HepG2 (cell line): ENCODE data around the gene LENEP. TPM values are rescaled to one million over a fixed set of nuclear protein-coding genes. Genes with fewer than 3 reads are reported as not detected.

Source experiments
- ATAC-seq: fragments of 200-7000 bp; cut with Tn5 transposase; 3 replicates; pipeline ENCODE4 v1.9.1; 2020; ENCODE audit warnings: mild to moderate bottlenecking, moderate library complexity
- BruUV-seq: library from RNA; stranded (reverse); fragments of 400-500 nt; replicated peaks from 2 replicates; lab custom pipeline; 2021; lab: Mats Ljungman, UMichigan
- CTCF ChIA-PET: fragments of 300-600 bp; formaldehyde crosslinking; extraction: SDS; loops from one replicate; lab custom pipeline; 2021; ENCODE audit warnings: low total read pairs, inconsistent platforms, low intra/inter-chr PET ratio; lab: Yijun Ruan, JAX
- POLR2A ChIA-PET: fragments of 350-600 bp; sonication (Branson Sonifier 250); formaldehyde crosslinking; loops from one replicate; lab custom pipeline; 2020; ENCODE audit warnings: antibody characterized with exemption, inconsistent platforms; lab: Yijun Ruan, JAX
- DNase-seq: peaks from one replicate; pipeline ENCODE4 v3.0.0-alpha.2; 2015; ENCODE audit warnings: low spot score
- FAIRE-seq: peaks from 3 replicates; lab custom pipeline; 2011; peaks lifted over from hg19 to GRCh38; lab: Jason Lieb, UNC
- H2AFZ ChIP-seq: one replicate; pipeline ENCODE4 v1.6.1; 2011; ENCODE audit warnings: low read length, inconsistent platforms
- H3K27ac ChIP-seq: fragments of 300-600 bp; 3 replicates; pipeline ENCODE4 v1.8.0; 2011; ENCODE audit warnings: mixed run types, mild to moderate bottlenecking, mixed read lengths, low read length, inconsistent platforms; ENCODE audit not compliant: insufficient read depth; ENCODE audit errors: extremely low read length
- H3K27me3 ChIP-seq, 2 experiments: fragments of 200-600 bp in 1 of 2; 2 replicates in 1 of 2; 3 replicates in 1 of 2; pipeline versions ENCODE4 v1.6.0 to v1.8.0; 2011; ENCODE audit warnings: low read length in 2 of 2, mild to moderate bottlenecking in 2 of 2, moderate library complexity in 2 of 2, inconsistent platforms in 1 of 2; ENCODE audit not compliant: insufficient read depth in 2 of 2, control insufficient read depth in 1 of 2
- H3K36me3 ChIP-seq, 2 experiments: fragments of 200-600 bp in 1 of 2; replicated peaks in 1 of 2; 2 replicates in 1 of 2; 3 replicates in 1 of 2; pipeline versions ENCODE4 v1.5.1 to v1.8.0; 2011; ENCODE audit warnings: low read length in 2 of 2, inconsistent platforms in 1 of 2; ENCODE audit not compliant: insufficient read depth in 2 of 2, control insufficient read depth in 1 of 2
- H3K4me1 ChIP-seq: 2 replicates; pipeline ENCODE4 v1.5.1; 2012; ENCODE audit warnings: low read length, inconsistent platforms; ENCODE audit not compliant: insufficient read depth
- H3K4me2 ChIP-seq: 2 replicates; pipeline ENCODE4 v1.6.0; 2011; ENCODE audit warnings: low read depth, low read length, inconsistent platforms
- H3K4me3 ChIP-seq, 3 experiments: fragments of 200-600 bp in 1 of 3; sonication (generic), shearing (Covaris generic) in 1 of 3; replicated peaks in 1 of 3; 2 replicates each; pipeline ENCODE4 v1.5.1; 2011 to 2016; ENCODE audit warnings: low read length in 3 of 3, inconsistent platforms in 2 of 3, low read depth in 2 of 3, mild to moderate bottlenecking in 2 of 3, control low read depth in 1 of 3, mixed read lengths in 1 of 3; ENCODE audit not compliant: insufficient read depth in 1 of 3
- H3K79me2 ChIP-seq: one replicate; pipeline ENCODE4 v1.6.1; 2011; ENCODE audit warnings: low read length, inconsistent platforms; ENCODE audit not compliant: insufficient read depth
- H3K9ac ChIP-seq: 2 replicates; pipeline ENCODE4 v1.6.0; 2011; ENCODE audit warnings: mild to moderate bottlenecking, low read depth, low read length, inconsistent platforms; ENCODE audit not compliant: insufficient read depth
- H3K9me3 ChIP-seq: 2 replicates; pipeline ENCODE4 v1.5.1; 2012; ENCODE audit warnings: mild to moderate bottlenecking, low read length
- H4K20me1 ChIP-seq: 2 replicates; pipeline ENCODE4 v1.6.0; 2011; ENCODE audit warnings: inconsistent platforms, mild to moderate bottlenecking, low read length, moderate library complexity; ENCODE audit not compliant: insufficient read depth
- GATAD1 ChIP-seq: IDR thresholded peaks from 2 replicates; pipeline ENCODE4 v1.6.1; 2016; ENCODE audit warnings: missing genetic modification reagents, missing compliant biosample characterization
- GMEB1 ChIP-seq: sonication (generic); formaldehyde crosslinking; IDR thresholded peaks from 2 replicates; pipeline ENCODE4 v1.5.1; 2020; ENCODE audit warnings: missing genetic modification reagents, mild to moderate bottlenecking, borderline replicate concordance
- POLR2G ChIP-seq: fragments of 200-400 bp; formaldehyde crosslinking; IDR thresholded peaks from 2 replicates; pipeline ENCODE4 v1.6.1; 2018; ENCODE audit warnings: mild to moderate bottlenecking, low read depth, low read length, moderate library complexity
- UBTF ChIP-seq: sonication (generic); formaldehyde crosslinking; IDR thresholded peaks from 2 replicates; pipeline ENCODE4 v1.4.0; 2020; ENCODE audit warnings: mild to moderate bottlenecking, missing genetic modification reagents
- ZNF609 ChIP-seq: sonication (generic); formaldehyde crosslinking; IDR thresholded peaks from 2 replicates; pipeline ENCODE4 v1.4.0; 2020; ENCODE audit warnings: mild to moderate bottlenecking, missing genetic modification reagents, borderline replicate concordance
- ZNF704 ChIP-seq: sonication (generic); formaldehyde crosslinking; IDR thresholded peaks from 2 replicates; pipeline ENCODE4 v1.8.1; 2023; ENCODE audit warnings: mild to moderate bottlenecking, inconsistent platforms, moderate library complexity, missing genetic modification reagents, borderline replicate concordance
- WGBS: methylation state at CpG from one replicate; pipeline ENCODE4 v1.1.6; 2017; ENCODE audit warnings: low lambda C conversion rate; 5-methylcytosine and 5-hydroxymethylcytosine counted together
- in situ Hi-C: cut with HindIII; loops from 2 replicates; pipeline ENCODE4 v1.10.0; 2017; ENCODE audit warnings: low pct_unique_long_range_greater_than_20kb; ENCODE audit not compliant: extremely low pct_ligation_motif_present
- intact Hi-C: fragments of 100-400 bp; cut with micrococcal nuclease; formaldehyde crosslinking; loops from one replicate; pipeline ENCODE4 v1.10.0; 2022; ENCODE audit not compliant: unreplicated experiment
- polyA plus RNA-seq, 8 experiments: library from polyadenylated mRNA; depleted of rRNA in 3 of 8; stranded (reverse) in 7 of 8; unstranded in 1 of 8; fragments of >200 nt; fragmentation: Illumina TruSeq in 4 of 8; extraction: Trizol in 4 of 8; gene quantifications; 2 replicates each; pipeline versions ENCODE4 v1.2.1 to v1.2.3, GENCODE V29; 2011 to 2016; ENCODE audit warnings: low read depth in 4 of 8, missing spikeins in 1 of 8, mixed read lengths in 1 of 8; ENCODE audit not compliant: insufficient read depth in 1 of 8
- total RNA-seq, 5 experiments: library from RNA; depleted of rRNA; stranded (reverse); fragments of >200 nt; fragmentation: Illumina TruSeq; extraction: Trizol; gene quantifications; 2 replicates each; pipeline ENCODE4 v1.2.3, GENCODE V29; 2016; ENCODE audit warnings: low read depth in 1 of 5

The LENEP gene
- total and polyA plus RNA-seq, 2 of the 13 experiments (the other 11 are each of a cell fraction or from before 2014, with no cell fraction given): 0.29 TPM; not detected in 1

GRCh38 chr1:154956544-154956941 lies 36.8 kb upstream of the LENEP start:
- Histone ChIP-seq H3K9me3 (no peaks in the 10 kb centered on the region), H3K36me3 (peaks cover 4 to 13% of the 10 kb centered on the region in 2 experiments; a peak in 2 of 5 replicates), H3K27me3 (no peaks in the 10 kb centered on the region; a peak in 1 of 5 replicates), H3K4me2 (peak overlapping the region; percentile 95), H3K4me1 (peaks cover 55% of the 10 kb centered on the region), H3K4me3 (peak overlapping the region; percentile 66 to 72 (median 69); a peak in 5 of 6 replicates), H3K27ac (peak overlapping the region; percentile 96), H2AFZ (no peak overlapping the region), H3K79me2 (peaks cover 10% of the 10 kb centered on the region), H4K20me1 (no peaks in the 10 kb centered on the region), H3K9ac (peak overlapping the region; percentile 89)
- DNase-seq (no peak), ATAC-seq (no peak), FAIRE-seq (no peak)
- in situ Hi-C loops: no loop called here
- intact Hi-C loops: loop anchor here (2.0 kb wide), 1 partner anchor 16 kb away; no protein-coding TSS in a partner anchor
- CTCF ChIA-PET: interaction anchor here (2.0 kb wide), 1 partner anchor 61 kb away, joined by 8 read pairs; no protein-coding TSS in a partner anchor
- POLR2A ChIA-PET: interaction anchor here (0.7 to 4.1 kb wide), 12 partner anchors 8 to 237 kb away, joined by 3 to 91 read pairs (median 6); partner anchors contain the start of genes ADAM15, CKS1B, EFNA4 and FLAD1
- TSS peak; percentile 54 for BruUV-seq
- 22% methylated on average over 4 of the region's 6 CpGs for WGBS
- TF ChIP-seq GATAD1 (CRISPR knock-in tag): no peak
- TF ChIP-seq POLR2G: 0 out of 2 replicates have a peak, but pooled peaks have one; percentile 17
- 0 out of 2 replicates have a peak, but pooled peaks have one; percentile 32 for TF ChIP-seq ZNF609
- no peak for TF ChIP-seq GMEB1 (CRISPR knock-in tag)
- no peak for TF ChIP-seq ZNF704 (CRISPR knock-in tag)
- 0 out of 2 replicates have a peak, but pooled peaks have one; percentile 1 for TF ChIP-seq UBTF
